ENCODE measurements around the gene MARK3. TPM values are rescaled to one million over a fixed set of nuclear protein-coding genes. Genes with fewer than 3 reads are reported as not detected.

MARK3 gene
- total RNA-seq, 4 donors from 2014 or later = 78.8 to 133 (median 121) TPM

GRCh38 chr14:103540821-103541708, 155.8 kb downstream of the MARK3 start:
- no peak for ATAC-seq (ENCODE audit: low FRiP score)
- no peak for DNase-seq (ENCODE audit: low spot score)
- no peak for TF ChIP-seq CTCF (IDR thresholded peaks at IDR 0.05)

DNA sequence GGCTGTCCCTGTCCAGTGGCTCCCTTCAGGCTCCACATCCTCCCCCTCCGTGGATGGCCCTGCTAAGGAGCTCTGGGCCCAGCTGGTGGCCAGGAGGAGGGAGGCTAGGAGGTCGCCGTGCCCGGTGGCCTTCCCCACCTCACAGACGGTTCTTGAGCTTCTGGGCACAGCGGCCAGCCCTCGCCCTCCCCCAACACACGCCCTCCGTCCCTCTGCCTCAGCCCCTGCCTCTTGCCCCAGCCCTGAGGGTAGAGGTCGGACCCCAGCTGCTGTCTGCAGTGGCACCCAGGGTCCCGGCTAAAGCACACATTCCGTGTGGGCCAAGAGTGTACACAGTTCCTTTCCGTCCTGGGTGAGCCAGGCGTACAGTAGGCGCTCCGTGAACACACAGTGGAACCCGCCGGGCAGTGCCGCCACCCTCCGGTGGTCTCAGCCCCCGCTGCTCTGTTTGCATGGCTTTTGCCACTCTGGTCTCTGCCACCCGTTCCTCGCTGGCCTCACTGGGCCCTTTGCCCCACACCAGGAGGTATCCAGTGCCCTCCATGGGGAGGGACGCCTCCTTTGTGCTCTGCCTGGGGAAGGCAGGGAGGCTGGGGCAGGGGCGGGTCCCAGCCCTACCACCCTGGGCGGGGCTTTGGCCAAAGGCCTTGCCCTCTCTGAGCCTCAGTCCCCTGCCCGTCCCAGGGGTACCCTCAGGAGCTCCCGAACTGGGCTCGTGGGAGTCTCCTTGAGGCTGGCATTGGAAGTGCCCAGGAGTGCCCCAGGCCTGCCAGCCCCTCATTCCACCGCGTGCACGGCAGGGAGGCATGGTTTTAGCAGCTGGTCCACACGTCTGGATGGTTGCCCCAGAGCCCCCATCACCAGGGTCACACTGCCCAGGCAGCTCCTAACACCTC, 156.7 kb downstream of the MARK3 start:
- DNase-seq (ENCODE audit: low spot score) (no peak), ATAC-seq (ENCODE audit: low FRiP score) (no peak)
- TF ChIP-seq CTCF (IDR thresholded peaks at IDR 0.05) = no peak

DNA sequence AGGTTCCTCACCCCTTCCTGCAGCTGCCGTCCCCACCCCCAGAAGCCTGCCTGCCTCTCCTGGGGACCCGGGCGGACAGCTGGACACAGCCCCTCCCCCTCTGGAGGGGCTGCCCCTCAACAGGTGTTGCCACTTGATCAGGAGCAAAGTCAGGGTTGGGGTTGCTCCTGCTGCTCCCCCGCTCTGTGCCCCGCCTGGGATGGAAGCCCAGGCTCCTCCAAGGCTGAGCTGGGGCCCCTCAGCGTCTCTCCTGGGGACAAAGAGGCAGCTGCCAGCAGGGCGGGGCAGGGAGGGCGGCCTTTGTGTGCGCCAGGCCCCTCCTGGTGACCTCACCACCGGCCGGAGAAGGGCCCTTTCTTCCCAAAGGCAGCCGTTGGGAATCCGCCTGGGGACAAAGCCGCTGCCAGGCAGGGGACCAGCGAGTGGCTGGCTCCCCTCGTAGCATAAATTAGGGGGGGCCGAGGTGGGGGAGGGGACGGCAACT, 157.4 kb downstream of the MARK3 start:
- ATAC-seq (ENCODE audit: low FRiP score) (no peak), DNase-seq (ENCODE audit: low spot score) (no peak)
- no peak for TF ChIP-seq CTCF (IDR thresholded peaks at IDR 0.05)

GRCh38 chr14:103543140-103543539, 157.9 kb downstream of the MARK3 start:
- DNase-seq (ENCODE audit: low spot score) (no peak), ATAC-seq (ENCODE audit: low FRiP score) (no peak)
- no peak for TF ChIP-seq CTCF (IDR thresholded peaks at IDR 0.05)

- ATAC-seq (ENCODE audit: low FRiP score) (no peak), DNase-seq (ENCODE audit: low spot score) (no peak)
- no peak for TF ChIP-seq CTCF (IDR thresholded peaks at IDR 0.05)
Measured at GRCh38 chr14:103543721-103544387, 158.6 kb downstream of the MARK3 start.

GRCh38 chr14:103544388-103545218, 159.4 kb downstream of the MARK3 start:
- no peak for TF ChIP-seq CTCF (IDR thresholded peaks at IDR 0.05)
- ATAC-seq (ENCODE audit: low FRiP score) (no peak), DNase-seq (ENCODE audit: low spot score) (no peak)

Data from omental fat pad (tissue), 4 donors.